HepG2 (cell line): ENCODE data around the gene WWC2. TPM values are rescaled to one million over a fixed set of nuclear protein-coding genes. Genes with fewer than 3 reads are reported as not detected.

Experiments
- BORCS8-MEF2B ChIP-seq: sonication (generic); formaldehyde crosslinking; IDR thresholded peaks from 2 replicates; pipeline ENCODE4 v1.8.0; 2022; ENCODE audit warnings: mild to moderate bottlenecking, missing genetic modification reagents
- KIAA2018 ChIP-seq: sonication (generic); formaldehyde crosslinking; IDR thresholded peaks from 2 replicates; pipeline ENCODE4 v1.5.0; 2020; ENCODE audit warnings: mild to moderate bottlenecking, missing genetic modification reagents, borderline replicate concordance
- TFE3 ChIP-seq: IDR thresholded peaks from 2 replicates; pipeline ENCODE4 v1.6.1; 2016
- ZNF318 ChIP-seq: sonication (generic); formaldehyde crosslinking; IDR thresholded peaks from 2 replicates; pipeline ENCODE4 v1.4.0; 2020; ENCODE audit warnings: mild to moderate bottlenecking, missing genetic modification reagents
- ZNF569 ChIP-seq: sonication (generic); formaldehyde crosslinking; IDR thresholded peaks from 2 replicates; pipeline ENCODE4 v1.5.0; 2020; ENCODE audit warnings: mild to moderate bottlenecking, missing genetic modification reagents, moderate library complexity, borderline replicate concordance
- polyA plus RNA-seq, 8 experiments: library from polyadenylated mRNA; depleted of rRNA in 3 of 8; stranded (reverse) in 7 of 8; unstranded in 1 of 8; fragments of >200 nt; fragmentation: Illumina TruSeq in 4 of 8; extraction: Trizol in 4 of 8; gene quantifications; 2 replicates each; pipeline versions ENCODE4 v1.2.1 to v1.2.3, GENCODE V29; 2011 to 2016; ENCODE audit warnings: low read depth in 4 of 8, missing spikeins in 1 of 8, mixed read lengths in 1 of 8; ENCODE audit not compliant: insufficient read depth in 1 of 8
- total RNA-seq, 5 experiments: library from RNA; depleted of rRNA; stranded (reverse); fragments of >200 nt; fragmentation: Illumina TruSeq; extraction: Trizol; gene quantifications; 2 replicates each; pipeline ENCODE4 v1.2.3, GENCODE V29; 2016; ENCODE audit warnings: low read depth in 1 of 5

The WWC2 gene
- total and polyA plus RNA-seq, 2 of the 13 experiments (the other 11 are each of a cell fraction or from before 2014, with no cell fraction given): 40.0 to 50.1 TPM

GRCh38 chr4:183350317-183351071, 251.4 kb downstream of the WWC2 start (continued):
- TF ChIP-seq ZNF318 (no peak), BORCS8-MEF2B (no peak), ZNF569 (CRISPR knock-in tag) (no peak), KIAA2018 (CRISPR knock-in tag) (no peak), TFE3 (CRISPR knock-in tag) (no peak)
